GM12878 (cell line): ENCODE results near the gene AKT3. TPM values are rescaled to one million over a fixed set of nuclear protein-coding genes. Genes with fewer than 3 reads are reported as not detected.

Experiments
- ATAC-seq: fragments of 200-7000 bp; cut with Tn5 transposase; 3 replicates; pipeline ENCODE4 v1.9.1; 2020; ENCODE audit warnings: mild to moderate bottlenecking, moderate library complexity
- BruUV-seq: library from RNA; stranded (reverse); fragments of 400-500 nt; replicated peaks from 2 replicates; lab custom pipeline; 2021; lab: Mats Ljungman, UMichigan
- CTCF ChIA-PET: fragments of 300-600 bp; sonication (Branson Sonifier 250); formaldehyde crosslinking; extraction: SDS; loops from one replicate; lab custom pipeline; 2021; ENCODE audit warnings: inconsistent platforms; lab: Yijun Ruan, JAX
- POLR2A ChIA-PET: fragments of 350-600 bp; formaldehyde crosslinking; extraction: SDS; loops from one replicate; lab custom pipeline; 2021; ENCODE audit warnings: inconsistent platforms; lab: Charles Lee
- RAD21 ChIA-PET: fragments of 300-600 bp; sonication (Branson Sonifier 250); formaldehyde crosslinking; loops from one replicate; lab custom pipeline; 2023; ENCODE audit warnings: antibody characterized with exemption; ENCODE audit not compliant: unreplicated experiment; lab: Charles Lee
- SMC1A ChIA-PET: fragments of 300-600 bp; sonication (Branson Sonifier 250); formaldehyde crosslinking; loops from one replicate; lab custom pipeline; 2023; ENCODE audit not compliant: unreplicated experiment, uncharacterized antibody; lab: Charles Lee
- DNase-seq: peaks from one replicate; pipeline ENCODE4 v3.0.0-alpha.2; 2011; ENCODE audit warnings: low read depth, low spot score
- FAIRE-seq: peaks from 3 replicates; lab custom pipeline; 2011; peaks lifted over from hg19 to GRCh38; lab: Jason Lieb, UNC
- H2AFZ ChIP-seq: 2 replicates; pipeline ENCODE4 v1.6.0; 2011; ENCODE audit warnings: low read depth, low read length, control low read depth; ENCODE audit not compliant: control insufficient read depth
- H3K27ac ChIP-seq: 2 replicates; pipeline ENCODE4 v1.5.1; 2011; ENCODE audit warnings: control low read depth; ENCODE audit not compliant: control insufficient read depth, insufficient read depth
- H3K27me3 ChIP-seq, 2 experiments: replicated peaks in 1 of 2; 2 replicates each; pipeline versions ENCODE4 v1.6.0 to v1.6.1; 2011; ENCODE audit warnings: low read length in 1 of 2; ENCODE audit not compliant: control insufficient read depth in 2 of 2, insufficient read depth in 2 of 2
- H3K36me3 ChIP-seq, 2 experiments: 2 replicates each; pipeline ENCODE4 v1.5.1; 2011; ENCODE audit warnings: low read length in 1 of 2; ENCODE audit not compliant: control insufficient read depth in 2 of 2, insufficient read depth in 2 of 2
- H3K4me1 ChIP-seq: 2 replicates; pipeline ENCODE4 v1.6.1; 2011; ENCODE audit warnings: mild to moderate bottlenecking, low read length, moderate library complexity, mixed read lengths; ENCODE audit not compliant: control insufficient read depth, insufficient read depth
- H3K4me2 ChIP-seq: 2 replicates; pipeline ENCODE4 v1.6.0; 2011; ENCODE audit warnings: control low read depth; ENCODE audit not compliant: control insufficient read depth, insufficient read depth
- H3K4me3 ChIP-seq: fragments of 200-600 bp; sonication (generic); 2 replicates; pipeline ENCODE4 v1.5.1; 2016
- H3K79me2 ChIP-seq: 2 replicates; pipeline ENCODE4 v1.6.0; 2011; ENCODE audit warnings: low read length; ENCODE audit not compliant: control insufficient read depth, insufficient read depth
- H3K9ac ChIP-seq: 2 replicates; pipeline ENCODE4 v1.8.0; 2011; ENCODE audit warnings: low read length, control low read depth, mixed read lengths; ENCODE audit not compliant: control insufficient read depth, insufficient read depth
- H3K9me3 ChIP-seq: replicated peaks from 3 replicates; pipeline ENCODE4 v1.5.1; 2011; ENCODE audit warnings: mild to moderate bottlenecking, low read length; ENCODE audit not compliant: control insufficient read depth, insufficient read depth
- H4K20me1 ChIP-seq: 2 replicates; pipeline ENCODE4 v1.6.0; 2011; ENCODE audit not compliant: control insufficient read depth, insufficient read depth
- ATF7 ChIP-seq: fragments of 450-650 bp; IDR thresholded peaks from 2 replicates; pipeline ENCODE4 v1.6.1; 2016; ENCODE audit warnings: low read depth, mild to moderate bottlenecking
- BACH1 ChIP-seq: fragments of 450-650 bp; IDR thresholded peaks from 2 replicates; pipeline ENCODE4 v1.6.1; 2017; ENCODE audit warnings: mild to moderate bottlenecking, borderline replicate concordance
- EGR1 ChIP-seq, 2 experiments: IDR thresholded peaks; 1 replicate in 1 of 2; 2 replicates in 1 of 2; pipeline ENCODE4 v1.6.1; 2011 to 2012; ENCODE audit warnings: low read depth in 2 of 2, low read length in 2 of 2, borderline replicate concordance in 1 of 2, mild to moderate bottlenecking in 1 of 2, moderate library complexity in 1 of 2
- MLLT1 ChIP-seq: fragments of 450-650 bp; IDR thresholded peaks from 2 replicates; pipeline ENCODE4 v1.6.1; 2016; ENCODE audit warnings: mild to moderate bottlenecking
- RUNX3 ChIP-seq: IDR thresholded peaks from 2 replicates; pipeline ENCODE4 v1.6.1; 2012; ENCODE audit warnings: low read length, inconsistent platforms
- SMAD1 ChIP-seq: fragments of 450-650 bp; IDR thresholded peaks from 2 replicates; pipeline ENCODE4 v1.6.1; 2018; ENCODE audit warnings: mild to moderate bottlenecking, low read depth; ENCODE audit not compliant: partially characterized antibody
- TAF1 ChIP-seq: IDR thresholded peaks from 2 replicates; pipeline ENCODE4 v1.6.1; 2011; ENCODE audit warnings: mild to moderate bottlenecking, low read depth, low read length, borderline replicate concordance
- WGBS: methylation state at CpG from one replicate; pipeline ENCODE4 v1.1.6; 2016; ENCODE audit warnings: low lambda C conversion rate; ENCODE audit not compliant: insufficient replicate concordance, insufficient coverage; ENCODE audit errors: missing lambda C conversion rate; 5-methylcytosine and 5-hydroxymethylcytosine counted together
- in situ Hi-C: fragments of 300-500 bp; cut with MboI; formaldehyde crosslinking; loops from 9 replicates; pipeline ENCODE4 v1.14.3; 2018; ENCODE audit warnings: mixed read lengths
- intact Hi-C: fragments of 100-400 bp; cut with micrococcal nuclease; formaldehyde crosslinking; loops from one replicate; pipeline ENCODE4 v1.14.2; 2022; ENCODE audit not compliant: unreplicated experiment
- polyA plus RNA-seq, 11 experiments: library from polyadenylated mRNA; depleted of rRNA in 4 of 11; unstranded in 6 of 11; stranded (reverse) in 5 of 11; fragments of >200 nt; fragmentation: Nextera tagmentation in 4 of 11; fragmentation: Illumina TruSeq in 1 of 11; extraction: Ambion mirVana in 4 of 11; extraction: Trizol in 1 of 11; gene quantifications; 1 replicate in 1 of 11; 2 replicates in 10 of 11; pipeline versions ENCODE4 v1.2.1 to v1.2.3, GENCODE V29; 2011 to 2016; ENCODE audit warnings: inconsistent platforms in 2 of 11, missing spikeins in 2 of 11, low read depth in 1 of 11
- total RNA-seq, 4 experiments: library from RNA; depleted of rRNA in 3 of 4; stranded (reverse); fragments of >200 nt in 3 of 4; fragmentation: Illumina TruSeq in 1 of 4; extraction: Trizol in 1 of 4; gene quantifications; 2 replicates each; pipeline versions ENCODE4 v1.2.1 to v1.2.3, GENCODE V29; 2013 to 2021
- TF ChIP-seq, protein P1 (sequence below): fragments of 450-650 bp; formaldehyde crosslinking; IDR thresholded peaks from 2 replicates; pipeline ENCODE4 v1.5.0; 2022; ENCODE audit warnings: mild to moderate bottlenecking, missing genetic modification characterization
- TF ChIP-seq, protein P2 (sequence below): fragments of 150-350 bp; IDR thresholded peaks from 2 replicates; pipeline ENCODE4 v1.6.1; 2016; ENCODE audit warnings: low read depth, low read length
- TF ChIP-seq, protein P3 (sequence below): fragments of 450-650 bp; IDR thresholded peaks from 2 replicates; pipeline ENCODE4 v1.6.1; 2016; ENCODE audit warnings: mild to moderate bottlenecking, moderate library complexity, borderline replicate concordance

AKT3 gene
- total and polyA plus RNA-seq, 10 of the 15 experiments (the other 5 are each of a cell fraction or from before 2014, with no cell fraction given), result 0.03 to 0.56 (median 0.19) TPM

DNA sequence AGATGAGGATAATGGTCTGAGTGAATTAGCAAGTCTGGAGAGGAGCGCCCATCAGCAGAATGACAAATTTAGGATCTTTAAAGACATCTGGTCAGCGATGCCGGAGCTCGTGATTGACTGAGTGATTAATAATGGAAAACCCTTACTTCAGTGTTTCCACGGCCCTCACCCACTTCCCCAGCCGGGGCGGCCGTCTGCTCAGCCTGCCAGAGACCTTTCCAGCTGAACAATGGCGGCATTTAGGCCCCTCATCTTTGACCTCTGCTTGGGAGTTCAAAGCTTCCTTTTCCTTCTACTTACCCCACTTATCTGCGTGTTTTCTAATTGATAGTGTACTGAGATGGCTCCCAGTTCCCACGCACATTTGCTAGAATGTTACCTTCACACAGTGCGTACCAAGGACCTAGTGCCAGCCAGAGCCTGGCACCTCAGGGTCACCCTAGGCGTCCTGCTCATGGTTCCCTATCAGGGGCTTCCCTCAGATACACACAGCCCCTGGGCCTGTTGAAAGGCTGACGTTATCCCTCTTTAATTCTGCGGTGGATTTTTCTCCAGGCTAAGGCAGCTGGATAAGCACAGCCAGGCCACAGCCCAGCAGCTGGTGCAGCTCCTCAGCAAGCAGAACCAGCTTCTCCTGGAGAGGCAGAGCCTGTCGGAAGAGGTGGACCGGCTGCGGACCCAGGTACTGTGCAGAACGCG, 361.4 kb downstream of the AKT3 start:
- Histone ChIP-seq H3K9me3 (no peaks in the 10 kb centered on the region), H3K4me2 (no peak overlapping the region), H3K36me3 (no peaks in the 10 kb centered on the region; a peak in 1 of 4 replicates), H3K27me3 (no peaks in the 10 kb centered on the region), H2AFZ (no peak overlapping the region), H4K20me1 (no peaks in the 10 kb centered on the region), H3K79me2 (no peaks in the 10 kb centered on the region), H3K4me1 (no peaks in the 10 kb centered on the region), H3K4me3 (no peak overlapping the region), H3K27ac (no peak overlapping the region), H3K9ac (no peak overlapping the region)
- in situ Hi-C loops (no loop called here), intact Hi-C loops (no loop called here)
- SMC1A ChIA-PET, result interaction anchor here (0.7 kb wide), 1 partner anchor 22 kb away, joined by 3 read pairs; no protein-coding TSS in a partner anchor
- POLR2A ChIA-PET, result no interaction called here
- RAD21 ChIA-PET, result no interaction called here
- no peak for DNase-seq
- 91% methylated on average over 20 of the region's 20 CpGs for WGBS
- no TSS peak for BruUV-seq
- FAIRE-seq, result no peak
- no peak for ATAC-seq
- CTCF ChIA-PET, result no interaction called here
- TF ChIP-seq, protein P1, sequence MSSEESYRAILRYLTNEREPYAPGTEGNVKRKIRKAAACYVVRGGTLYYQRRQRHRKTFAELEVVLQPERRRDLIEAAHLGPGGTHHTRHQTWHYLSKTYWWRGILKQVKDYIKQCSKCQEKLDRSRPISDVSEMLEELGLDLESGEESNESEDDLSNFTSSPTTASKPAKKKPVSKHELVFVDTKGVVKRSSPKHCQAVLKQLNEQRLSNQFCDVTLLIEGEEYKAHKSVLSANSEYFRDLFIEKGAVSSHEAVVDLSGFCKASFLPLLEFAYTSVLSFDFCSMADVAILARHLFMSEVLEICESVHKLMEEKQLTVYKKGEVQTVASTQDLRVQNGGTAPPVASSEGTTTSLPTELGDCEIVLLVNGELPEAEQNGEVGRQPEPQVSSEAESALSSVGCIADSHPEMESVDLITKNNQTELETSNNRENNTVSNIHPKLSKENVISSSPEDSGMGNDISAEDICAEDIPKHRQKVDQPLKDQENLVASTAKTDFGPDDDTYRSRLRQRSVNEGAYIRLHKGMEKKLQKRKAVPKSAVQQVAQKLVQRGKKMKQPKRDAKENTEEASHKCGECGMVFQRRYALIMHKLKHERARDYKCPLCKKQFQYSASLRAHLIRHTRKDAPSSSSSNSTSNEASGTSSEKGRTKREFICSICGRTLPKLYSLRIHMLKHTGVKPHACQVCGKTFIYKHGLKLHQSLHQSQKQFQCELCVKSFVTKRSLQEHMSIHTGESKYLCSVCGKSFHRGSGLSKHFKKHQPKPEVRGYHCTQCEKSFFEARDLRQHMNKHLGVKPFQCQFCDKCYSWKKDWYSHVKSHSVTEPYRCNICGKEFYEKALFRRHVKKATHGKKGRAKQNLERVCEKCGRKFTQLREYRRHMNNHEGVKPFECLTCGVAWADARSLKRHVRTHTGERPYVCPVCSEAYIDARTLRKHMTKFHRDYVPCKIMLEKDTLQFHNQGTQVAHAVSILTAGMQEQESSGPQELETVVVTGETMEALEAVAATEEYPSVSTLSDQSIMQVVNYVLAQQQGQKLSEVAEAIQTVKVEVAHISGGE, result no peak
- TF ChIP-seq RUNX3 (no peak), BACH1 (no peak), SMAD1 (no peak), EGR1 (IDR thresholded peaks at IDR 0.05; ENCODE audit: borderline replicate concordance in 1 of 2, low read depth in 2 of 2, low read length in 2 of 2) (no peak), ATF7 (no peak), MLLT1 (no peak), TAF1 (no peak)
- TF ChIP-seq, protein P2, sequence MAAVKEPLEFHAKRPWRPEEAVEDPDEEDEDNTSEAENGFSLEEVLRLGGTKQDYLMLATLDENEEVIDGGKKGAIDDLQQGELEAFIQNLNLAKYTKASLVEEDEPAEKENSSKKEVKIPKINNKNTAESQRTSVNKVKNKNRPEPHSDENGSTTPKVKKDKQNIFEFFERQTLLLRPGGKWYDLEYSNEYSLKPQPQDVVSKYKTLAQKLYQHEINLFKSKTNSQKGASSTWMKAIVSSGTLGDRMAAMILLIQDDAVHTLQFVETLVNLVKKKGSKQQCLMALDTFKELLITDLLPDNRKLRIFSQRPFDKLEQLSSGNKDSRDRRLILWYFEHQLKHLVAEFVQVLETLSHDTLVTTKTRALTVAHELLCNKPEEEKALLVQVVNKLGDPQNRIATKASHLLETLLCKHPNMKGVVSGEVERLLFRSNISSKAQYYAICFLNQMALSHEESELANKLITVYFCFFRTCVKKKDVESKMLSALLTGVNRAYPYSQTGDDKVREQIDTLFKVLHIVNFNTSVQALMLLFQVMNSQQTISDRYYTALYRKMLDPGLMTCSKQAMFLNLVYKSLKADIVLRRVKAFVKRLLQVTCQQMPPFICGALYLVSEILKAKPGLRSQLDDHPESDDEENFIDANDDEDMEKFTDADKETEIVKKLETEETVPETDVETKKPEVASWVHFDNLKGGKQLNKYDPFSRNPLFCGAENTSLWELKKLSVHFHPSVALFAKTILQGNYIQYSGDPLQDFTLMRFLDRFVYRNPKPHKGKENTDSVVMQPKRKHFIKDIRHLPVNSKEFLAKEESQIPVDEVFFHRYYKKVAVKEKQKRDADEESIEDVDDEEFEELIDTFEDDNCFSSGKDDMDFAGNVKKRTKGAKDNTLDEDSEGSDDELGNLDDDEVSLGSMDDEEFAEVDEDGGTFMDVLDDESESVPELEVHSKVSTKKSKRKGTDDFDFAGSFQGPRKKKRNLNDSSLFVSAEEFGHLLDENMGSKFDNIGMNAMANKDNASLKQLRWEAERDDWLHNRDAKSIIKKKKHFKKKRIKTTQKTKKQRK, result no peak
- TF ChIP-seq, protein P3, sequence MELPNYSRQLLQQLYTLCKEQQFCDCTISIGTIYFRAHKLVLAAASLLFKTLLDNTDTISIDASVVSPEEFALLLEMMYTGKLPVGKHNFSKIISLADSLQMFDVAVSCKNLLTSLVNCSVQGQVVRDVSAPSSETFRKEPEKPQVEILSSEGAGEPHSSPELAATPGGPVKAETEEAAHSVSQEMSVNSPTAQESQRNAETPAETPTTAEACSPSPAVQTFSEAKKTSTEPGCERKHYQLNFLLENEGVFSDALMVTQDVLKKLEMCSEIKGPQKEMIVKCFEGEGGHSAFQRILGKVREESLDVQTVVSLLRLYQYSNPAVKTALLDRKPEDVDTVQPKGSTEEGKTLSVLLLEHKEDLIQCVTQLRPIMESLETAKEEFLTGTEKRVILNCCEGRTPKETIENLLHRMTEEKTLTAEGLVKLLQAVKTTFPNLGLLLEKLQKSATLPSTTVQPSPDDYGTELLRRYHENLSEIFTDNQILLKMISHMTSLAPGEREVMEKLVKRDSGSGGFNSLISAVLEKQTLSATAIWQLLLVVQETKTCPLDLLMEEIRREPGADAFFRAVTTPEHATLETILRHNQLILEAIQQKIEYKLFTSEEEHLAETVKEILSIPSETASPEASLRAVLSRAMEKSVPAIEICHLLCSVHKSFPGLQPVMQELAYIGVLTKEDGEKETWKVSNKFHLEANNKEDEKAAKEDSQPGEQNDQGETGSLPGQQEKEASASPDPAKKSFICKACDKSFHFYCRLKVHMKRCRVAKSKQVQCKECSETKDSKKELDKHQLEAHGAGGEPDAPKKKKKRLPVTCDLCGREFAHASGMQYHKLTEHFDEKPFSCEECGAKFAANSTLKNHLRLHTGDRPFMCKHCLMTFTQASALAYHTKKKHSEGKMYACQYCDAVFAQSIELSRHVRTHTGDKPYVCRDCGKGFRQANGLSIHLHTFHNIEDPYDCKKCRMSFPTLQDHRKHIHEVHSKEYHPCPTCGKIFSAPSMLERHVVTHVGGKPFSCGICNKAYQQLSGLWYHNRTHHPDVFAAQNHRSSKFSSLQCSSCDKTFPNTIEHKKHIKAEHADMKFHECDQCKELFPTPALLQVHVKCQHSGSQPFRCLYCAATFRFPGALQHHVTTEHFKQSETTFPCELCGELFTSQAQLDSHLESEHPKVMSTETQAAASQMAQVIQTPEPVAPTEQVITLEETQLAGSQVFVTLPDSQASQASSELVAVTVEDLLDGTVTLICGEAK, result no peak
